ENCODE data around the gene FBXO24. TPM values are rescaled to one million over a fixed set of nuclear protein-coding genes. Genes with fewer than 3 reads are reported as not detected.

The FBXO24 gene
- total and polyA plus RNA-seq, 2 experiments from 2014 or later: 1.1 to 1.6 TPM

- Histone ChIP-seq H3K27ac (no peak overlapping the region), H3K79me2 (peaks cover 14% of the 10 kb centered on the region), H3K4me3 (no peak overlapping the region), H3K9me3 (ENCODE audit: low read depth) (no peaks in the 10 kb centered on the region), H3K27me3 (no peaks in the 10 kb centered on the region), H2AFZ (no peak overlapping the region), H3K4me1 (ENCODE audit: insufficient read depth) (peaks cover 3% of the 10 kb centered on the region), H3K9me2 (replicated peaks; ENCODE audit: insufficient read depth) (no peaks in the 10 kb centered on the region), H3K36me3 (replicated peaks; ENCODE audit: insufficient read depth, low read depth) (no peaks in the 10 kb centered on the region), H3K4me2 (peak overlapping the region; percentile 95), H4K20me1 (ENCODE audit: insufficient read depth, poor library complexity, severe bottlenecking) (no peaks in the 10 kb centered on the region)
- TF ChIP-seq EZH2 (IDR thresholded peaks at IDR 0.05; ENCODE audit: borderline replicate concordance): no peak
- TF ChIP-seq, protein P1, sequence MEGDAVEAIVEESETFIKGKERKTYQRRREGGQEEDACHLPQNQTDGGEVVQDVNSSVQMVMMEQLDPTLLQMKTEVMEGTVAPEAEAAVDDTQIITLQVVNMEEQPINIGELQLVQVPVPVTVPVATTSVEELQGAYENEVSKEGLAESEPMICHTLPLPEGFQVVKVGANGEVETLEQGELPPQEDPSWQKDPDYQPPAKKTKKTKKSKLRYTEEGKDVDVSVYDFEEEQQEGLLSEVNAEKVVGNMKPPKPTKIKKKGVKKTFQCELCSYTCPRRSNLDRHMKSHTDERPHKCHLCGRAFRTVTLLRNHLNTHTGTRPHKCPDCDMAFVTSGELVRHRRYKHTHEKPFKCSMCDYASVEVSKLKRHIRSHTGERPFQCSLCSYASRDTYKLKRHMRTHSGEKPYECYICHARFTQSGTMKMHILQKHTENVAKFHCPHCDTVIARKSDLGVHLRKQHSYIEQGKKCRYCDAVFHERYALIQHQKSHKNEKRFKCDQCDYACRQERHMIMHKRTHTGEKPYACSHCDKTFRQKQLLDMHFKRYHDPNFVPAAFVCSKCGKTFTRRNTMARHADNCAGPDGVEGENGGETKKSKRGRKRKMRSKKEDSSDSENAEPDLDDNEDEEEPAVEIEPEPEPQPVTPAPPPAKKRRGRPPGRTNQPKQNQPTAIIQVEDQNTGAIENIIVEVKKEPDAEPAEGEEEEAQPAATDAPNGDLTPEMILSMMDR (IDR thresholded peaks at IDR 0.05; ENCODE audit: poor library complexity): no peak
- no peak for TF ChIP-seq EZH2phosphoT487 (IDR thresholded peaks at IDR 0.05; ENCODE audit: low read depth, severe bottlenecking, unreplicated experiment)
- 93% methylated on average over 13 of the region's 13 CpGs for WGBS (ENCODE audit: low lambda C conversion rate, missing lambda C conversion rate)
- no peak for DNase-seq (ENCODE audit: low spot score)
Measured at GRCh38 chr7:100613412-100614175, 27.5 kb downstream of the FBXO24 start.

GRCh38 chr7:100614308-100614861 lies 28.3 kb downstream of the FBXO24 start:
- H3K4me3 ChIP-seq: no peak overlapping the region
- H3K27me3 ChIP-seq: no peaks in the 10 kb centered on the region
- H3K27ac ChIP-seq: no peak overlapping the region
- H3K4me1 ChIP-seq (ENCODE audit: insufficient read depth): peaks cover 3% of the 10 kb centered on the region
- TF ChIP-seq EZH2phosphoT487 (IDR thresholded peaks at IDR 0.05; ENCODE audit: low read depth, severe bottlenecking, unreplicated experiment) (no peak), EZH2 (IDR thresholded peaks at IDR 0.05; ENCODE audit: borderline replicate concordance) (no peak)
- TF ChIP-seq, protein P1 (IDR thresholded peaks at IDR 0.05; ENCODE audit: poor library complexity): no peak
- WGBS (ENCODE audit: low lambda C conversion rate, missing lambda C conversion rate): 91% methylated on average over 6 of the region's 6 CpGs
- no peak overlapping the region for H3K4me2 ChIP-seq
- no peak overlapping the region for H2AFZ ChIP-seq
- H3K36me3 ChIP-seq (replicated peaks; ENCODE audit: insufficient read depth, low read depth): no peaks in the 10 kb centered on the region
- peaks cover 14% of the 10 kb centered on the region for H3K79me2 ChIP-seq
- DNase-seq (ENCODE audit: low spot score): no peak
- no peaks in the 10 kb centered on the region for H4K20me1 ChIP-seq (ENCODE audit: insufficient read depth, poor library complexity, severe bottlenecking)
- no peaks in the 10 kb centered on the region for H3K9me3 ChIP-seq (ENCODE audit: low read depth)
- H3K9me2 ChIP-seq (replicated peaks; ENCODE audit: insufficient read depth): no peaks in the 10 kb centered on the region

- 98% methylated on average over 6 of the region's 6 CpGs for WGBS (ENCODE audit: low lambda C conversion rate, missing lambda C conversion rate)
- Histone ChIP-seq H3K4me3 (no peak overlapping the region), H4K20me1 (ENCODE audit: insufficient read depth, poor library complexity, severe bottlenecking) (no peaks in the 10 kb centered on the region), H3K79me2 (no peaks in the 10 kb centered on the region), H3K27me3 (no peaks in the 10 kb centered on the region), H3K9me3 (ENCODE audit: low read depth) (no peaks in the 10 kb centered on the region), H3K4me1 (ENCODE audit: insufficient read depth) (no peaks in the 10 kb centered on the region), H3K9me2 (replicated peaks; ENCODE audit: insufficient read depth) (no peaks in the 10 kb centered on the region), H3K36me3 (replicated peaks; ENCODE audit: insufficient read depth, low read depth) (no peaks in the 10 kb centered on the region), H3K27ac (no peak overlapping the region), H3K4me2 (no peak overlapping the region), H2AFZ (no peak overlapping the region)
- TF ChIP-seq, protein P1 (IDR thresholded peaks at IDR 0.05; ENCODE audit: poor library complexity): no peak
- no peak for TF ChIP-seq EZH2phosphoT487 (IDR thresholded peaks at IDR 0.05; ENCODE audit: low read depth, severe bottlenecking, unreplicated experiment)
- no peak for DNase-seq (ENCODE audit: low spot score)
Measured at GRCh38 chr7:100620239-100620638, 34.1 kb downstream of the FBXO24 start.

All from hepatocyte (in vitro differentiated cells).